WTC11 (cell line): Measurements from ENCODE around the gene IFT122. TPM values are rescaled to one million over a fixed set of nuclear protein-coding genes. Genes with fewer than 3 reads are reported as not detected.

Experiments used
- ATAC-seq: fragments of 200-7000 bp; cut with Tn5 transposase; 2 replicates; pipeline ENCODE4 v1.10.0; 2021; ENCODE audit warnings: mild to moderate bottlenecking, moderate library complexity
- CTCF ChIA-PET: fragments of 300-600 bp; sonication (Branson Sonifier 250); formaldehyde crosslinking; loops from one replicate; lab custom pipeline; 2021; ENCODE audit warnings: antibody characterized with exemption; lab: Charles Lee
- POLR2A ChIA-PET: fragments of 350-600 bp; sonication (Branson Sonifier 250); formaldehyde crosslinking; loops from one replicate; lab custom pipeline; 2021; ENCODE audit warnings: antibody characterized with exemption; lab: Charles Lee
- DNase-seq: peaks from one replicate; pipeline ENCODE4 v3.0.0; 2021; ENCODE audit warnings: low spot score
- H3K27ac Mint-ChIP-seq: 2 replicates; pipeline ENCODE4 v1.8.0; 2021; ENCODE audit warnings: mixed read lengths
- H3K27me3 Mint-ChIP-seq: 2 replicates; pipeline ENCODE4 v1.8.0; 2021; ENCODE audit warnings: low read depth, mild to moderate bottlenecking, moderate library complexity, mixed read lengths
- H3K36me3 Mint-ChIP-seq: 2 replicates; pipeline ENCODE4 v1.8.0; 2021; ENCODE audit warnings: mixed read lengths
- H3K4me1 Mint-ChIP-seq: 2 replicates; pipeline ENCODE4 v1.8.0; 2022; ENCODE audit warnings: mixed read lengths
- H3K4me3 Mint-ChIP-seq: 2 replicates; pipeline ENCODE4 v1.8.0; 2021; ENCODE audit warnings: mild to moderate bottlenecking, moderate library complexity, mixed read lengths
- H3K9me3 Mint-ChIP-seq: 2 replicates; pipeline ENCODE4 v1.8.0; 2021; ENCODE audit warnings: mixed read lengths
- ARID4B ChIP-seq: sonication (generic); formaldehyde crosslinking; IDR thresholded peaks from 2 replicates; pipeline ENCODE4 v1.8.0; 2023; ENCODE audit warnings: missing genetic modification reagents, mild to moderate bottlenecking, borderline replicate concordance
- CREB1 ChIP-seq: sonication (generic); formaldehyde crosslinking; IDR thresholded peaks from 2 replicates; pipeline ENCODE4 v1.8.0; 2023; ENCODE audit warnings: mild to moderate bottlenecking, missing genetic modification reagents
- MXD4 ChIP-seq: fragments of 250-450 bp; sonication (Bioruptor Pico); IDR thresholded peaks from 2 replicates; pipeline ENCODE4 v1.8.0; 2021; ENCODE audit warnings: mild to moderate bottlenecking, moderate library complexity, borderline replicate concordance
- MYBL2 ChIP-seq: sonication (generic); formaldehyde crosslinking; IDR thresholded peaks from 2 replicates; pipeline ENCODE4 v1.8.1; 2023; ENCODE audit warnings: mild to moderate bottlenecking, moderate library complexity, missing genetic modification reagents
- NR2C2 ChIP-seq: sonication (generic); formaldehyde crosslinking; IDR thresholded peaks from 2 replicates; pipeline ENCODE4 v1.8.0; 2022; ENCODE audit warnings: mild to moderate bottlenecking, missing genetic modification reagents
- PREB ChIP-seq: sonication (generic); formaldehyde crosslinking; IDR thresholded peaks from 2 replicates; pipeline ENCODE4 v1.8.1; 2022; ENCODE audit warnings: mild to moderate bottlenecking, missing genetic modification reagents, moderate library complexity, borderline replicate concordance
- PRRX2 ChIP-seq: fragments of 250-450 bp; sonication (Bioruptor Pico); IDR thresholded peaks from 2 replicates; pipeline ENCODE4 v1.8.0; 2021; ENCODE audit warnings: mild to moderate bottlenecking
- SMAD4 ChIP-seq: sonication (generic); formaldehyde crosslinking; IDR thresholded peaks from 2 replicates; pipeline ENCODE4 v1.8.0; 2022; ENCODE audit warnings: mild to moderate bottlenecking, missing genetic modification reagents
- TCF7 ChIP-seq: sonication (generic); formaldehyde crosslinking; IDR thresholded peaks from 2 replicates; pipeline ENCODE4 v1.8.0; 2022; ENCODE audit warnings: mild to moderate bottlenecking, low read depth, missing genetic modification reagents, moderate library complexity
- ZNF219 ChIP-seq: sonication (generic); formaldehyde crosslinking; IDR thresholded peaks from 2 replicates; pipeline ENCODE4 v1.8.0; 2023; ENCODE audit warnings: missing genetic modification reagents, mild to moderate bottlenecking, borderline replicate concordance
- ZNF425 ChIP-seq: fragments of 250-450 bp; sonication (Bioruptor Pico); conservative IDR thresholded peaks from 2 replicates; pipeline ENCODE4 v1.9.0; 2021; ENCODE audit warnings: mild to moderate bottlenecking
- total RNA-seq: library from RNA; stranded (reverse); gene quantifications from 3 replicates; pipeline ENCODE4 v1.2.3, GENCODE V29; 2021
- TF ChIP-seq, protein P1 (sequence below): sonication (generic); formaldehyde crosslinking; conservative IDR thresholded peaks from 2 replicates; pipeline ENCODE4 v1.8.1; 2022; ENCODE audit warnings: mild to moderate bottlenecking, missing genetic modification reagents
- TF ChIP-seq, protein P2 (sequence below): fragments of 250-450 bp; sonication (Bioruptor Pico); IDR thresholded peaks from 2 replicates; pipeline ENCODE4 v1.9.0; 2021; ENCODE audit warnings: mild to moderate bottlenecking
- TF ChIP-seq, protein P3 (sequence below): sonication (generic); formaldehyde crosslinking; IDR thresholded peaks from 2 replicates; pipeline ENCODE4 v1.8.1; 2022; ENCODE audit warnings: low read depth, missing genetic modification reagents, borderline replicate concordance

Gene IFT122
- total RNA-seq, 1 experiment from 2014 or later: 22.8 TPM

DNA sequence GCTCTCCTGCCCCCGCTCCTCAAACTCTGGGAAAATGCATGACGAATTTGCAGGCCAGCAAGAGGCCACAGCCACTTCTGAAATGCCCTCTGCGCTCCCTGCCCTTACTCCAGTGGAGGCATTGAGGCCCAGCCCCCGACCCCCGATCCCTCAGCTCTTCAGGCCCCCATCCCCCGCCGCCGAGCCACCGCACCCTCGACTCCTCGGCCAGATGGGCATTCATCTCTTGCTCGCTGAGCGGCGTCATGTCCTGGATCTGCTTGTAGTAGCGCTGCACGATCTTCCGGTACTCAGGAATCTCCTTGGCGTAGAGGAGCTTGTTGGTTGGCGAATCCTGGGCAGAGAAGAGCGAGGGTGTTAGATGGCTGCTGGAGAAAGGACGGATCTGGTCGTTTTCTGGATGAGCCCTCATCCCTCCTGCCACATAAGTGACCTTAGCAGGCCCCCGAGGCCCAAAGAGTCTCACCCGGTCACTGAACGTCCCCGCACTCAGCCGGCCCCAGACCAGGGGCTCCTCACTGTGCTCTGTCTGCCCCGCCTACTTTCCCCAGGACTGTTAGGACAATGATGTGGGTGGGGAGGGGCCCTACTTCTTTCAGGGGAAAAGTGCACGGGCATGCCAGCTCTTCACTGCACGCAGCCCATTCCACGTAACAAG, 117.0 kb downstream of the IFT122 start:
- POLR2A ChIA-PET: no interaction called here
- TF ChIP-seq MYBL2 (CRISPR knock-in tag): no peak
- TF ChIP-seq, protein P1, sequence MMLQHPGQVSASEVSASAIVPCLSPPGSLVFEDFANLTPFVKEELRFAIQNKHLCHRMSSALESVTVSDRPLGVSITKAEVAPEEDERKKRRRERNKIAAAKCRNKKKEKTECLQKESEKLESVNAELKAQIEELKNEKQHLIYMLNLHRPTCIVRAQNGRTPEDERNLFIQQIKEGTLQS: no peak
- TF ChIP-seq PRRX2: no peak
- no peak for TF ChIP-seq ARID4B (CRISPR knock-in tag)
- no peak for TF ChIP-seq ZNF219 (CRISPR knock-in tag)
- no peak for TF ChIP-seq NR2C2 (CRISPR knock-in tag)
- no peak for TF ChIP-seq ZNF425 (CRISPR knock-in tag)
- Mint-ChIP-seq H3K9me3 (no peaks in the 10 kb centered on the region), H3K27me3 (no peaks in the 10 kb centered on the region), H3K4me1 (peaks cover 45% of the 10 kb centered on the region), H3K4me3 (no peak overlapping the region), H3K27ac (peak overlapping the region; percentile 86), H3K36me3 (peaks cover 5% of the 10 kb centered on the region)
- ATAC-seq (no peak), DNase-seq (no peak)
- CTCF ChIA-PET: interaction anchor here (1.7 to 2.2 kb wide), 2 partner anchors 67 to 174 kb away, joined by 4 to 9 read pairs; no protein-coding TSS in a partner anchor

DNA sequence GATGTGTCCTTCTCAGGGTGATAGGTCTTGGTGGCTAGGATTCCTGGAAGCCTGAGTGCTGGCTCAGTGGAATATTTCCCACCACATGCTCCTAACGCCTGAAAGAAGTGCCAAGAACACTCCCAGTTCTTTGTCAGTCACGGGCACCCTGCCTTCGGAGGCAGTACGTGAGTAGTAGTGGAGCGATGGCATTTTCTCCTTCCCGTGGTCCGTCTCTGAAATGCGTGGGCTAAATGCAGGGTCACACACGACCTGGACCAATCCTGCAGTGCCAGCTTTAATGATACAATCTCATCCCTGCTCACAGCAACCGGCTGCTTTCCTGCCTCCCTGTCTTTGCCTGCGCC, 117.5 kb downstream of the IFT122 start:
- no peak overlapping the region for H3K4me3 Mint-ChIP-seq
- POLR2A ChIA-PET: no interaction called here
- no peaks in the 10 kb centered on the region for H3K27me3 Mint-ChIP-seq
- ATAC-seq (no peak), DNase-seq (no peak)
- CTCF ChIA-PET: interaction anchor here (1.7 to 2.2 kb wide), 2 partner anchors 67 to 174 kb away, joined by 4 to 9 read pairs; no protein-coding TSS in a partner anchor
- H3K36me3 Mint-ChIP-seq: peaks cover 5% of the 10 kb centered on the region
- H3K4me1 Mint-ChIP-seq: peaks cover 44% of the 10 kb centered on the region
- H3K27ac Mint-ChIP-seq: 0 out of 2 replicates have a peak overlapping the region, but pooled peaks have one; percentile 4
- no peaks in the 10 kb centered on the region for H3K9me3 Mint-ChIP-seq
- TF ChIP-seq CREB1 (CRISPR knock-in tag) (no peak), MXD4 (no peak), ZNF425 (CRISPR knock-in tag) (no peak), SMAD4 (CRISPR knock-in tag) (no peak), PREB (CRISPR knock-in tag) (no peak), TCF7 (no peak)
- TF ChIP-seq, protein P2, sequence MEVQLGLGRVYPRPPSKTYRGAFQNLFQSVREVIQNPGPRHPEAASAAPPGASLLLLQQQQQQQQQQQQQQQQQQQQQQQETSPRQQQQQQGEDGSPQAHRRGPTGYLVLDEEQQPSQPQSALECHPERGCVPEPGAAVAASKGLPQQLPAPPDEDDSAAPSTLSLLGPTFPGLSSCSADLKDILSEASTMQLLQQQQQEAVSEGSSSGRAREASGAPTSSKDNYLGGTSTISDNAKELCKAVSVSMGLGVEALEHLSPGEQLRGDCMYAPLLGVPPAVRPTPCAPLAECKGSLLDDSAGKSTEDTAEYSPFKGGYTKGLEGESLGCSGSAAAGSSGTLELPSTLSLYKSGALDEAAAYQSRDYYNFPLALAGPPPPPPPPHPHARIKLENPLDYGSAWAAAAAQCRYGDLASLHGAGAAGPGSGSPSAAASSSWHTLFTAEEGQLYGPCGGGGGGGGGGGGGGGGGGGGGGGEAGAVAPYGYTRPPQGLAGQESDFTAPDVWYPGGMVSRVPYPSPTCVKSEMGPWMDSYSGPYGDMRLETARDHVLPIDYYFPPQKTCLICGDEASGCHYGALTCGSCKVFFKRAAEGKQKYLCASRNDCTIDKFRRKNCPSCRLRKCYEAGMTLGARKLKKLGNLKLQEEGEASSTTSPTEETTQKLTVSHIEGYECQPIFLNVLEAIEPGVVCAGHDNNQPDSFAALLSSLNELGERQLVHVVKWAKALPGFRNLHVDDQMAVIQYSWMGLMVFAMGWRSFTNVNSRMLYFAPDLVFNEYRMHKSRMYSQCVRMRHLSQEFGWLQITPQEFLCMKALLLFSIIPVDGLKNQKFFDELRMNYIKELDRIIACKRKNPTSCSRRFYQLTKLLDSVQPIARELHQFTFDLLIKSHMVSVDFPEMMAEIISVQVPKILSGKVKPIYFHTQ: no peak
- TF ChIP-seq, protein P3, sequence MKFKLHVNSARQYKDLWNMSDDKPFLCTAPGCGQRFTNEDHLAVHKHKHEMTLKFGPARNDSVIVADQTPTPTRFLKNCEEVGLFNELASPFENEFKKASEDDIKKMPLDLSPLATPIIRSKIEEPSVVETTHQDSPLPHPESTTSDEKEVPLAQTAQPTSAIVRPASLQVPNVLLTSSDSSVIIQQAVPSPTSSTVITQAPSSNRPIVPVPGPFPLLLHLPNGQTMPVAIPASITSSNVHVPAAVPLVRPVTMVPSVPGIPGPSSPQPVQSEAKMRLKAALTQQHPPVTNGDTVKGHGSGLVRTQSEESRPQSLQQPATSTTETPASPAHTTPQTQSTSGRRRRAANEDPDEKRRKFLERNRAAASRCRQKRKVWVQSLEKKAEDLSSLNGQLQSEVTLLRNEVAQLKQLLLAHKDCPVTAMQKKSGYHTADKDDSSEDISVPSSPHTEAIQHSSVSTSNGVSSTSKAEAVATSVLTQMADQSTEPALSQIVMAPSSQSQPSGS (CRISPR knock-in tag): no peak
